Esophagus squamous epithelium (tissue), 5 donors: ENCODE measurements around the gene SDC4. TPM values are rescaled to one million over a fixed set of nuclear protein-coding genes. Genes with fewer than 3 reads are reported as not detected.

ENCODE experiments used
- DNase-seq: peaks from one replicate; lab custom pipeline; 2025; lab: John Stamatoyannopoulos, UW
- H3K27ac ChIP-seq, 4 donors: fragments of 200-600 bp; sonication (generic); one replicate each; pipeline ENCODE4 v1.5.1; 2016 to 2019; ENCODE audit warnings: mild to moderate bottlenecking in 1 of 4
- H3K27me3 ChIP-seq, 4 donors: fragments of 200-600 bp; sonication (generic); 1 replicate in 3 of 4; 2 replicates in 1 of 4; pipeline versions ENCODE4 v1.5.1 to v1.6.0; 2017 to 2021; ENCODE audit warnings: antibody characterized with exemption in 1 of 4
- H3K36me3 ChIP-seq, 3 donors: fragments of 200-600 bp; sonication (generic); one replicate each; pipeline ENCODE4 v1.5.1; 2016 to 2019
- H3K4me1 ChIP-seq, 3 donors: fragments of 200-600 bp; sonication (generic); one replicate each; pipeline ENCODE4 v1.5.1; 2017 to 2019
- H3K4me3 ChIP-seq, 4 donors: fragments of 200-600 bp; sonication (generic); 1 replicate in 3 of 4; 2 replicates in 1 of 4; pipeline ENCODE4 v1.5.1; 2016 to 2019; ENCODE audit warnings: mild to moderate bottlenecking in 2 of 4, moderate library complexity in 1 of 4
- H3K9me3 ChIP-seq, 3 donors: fragments of 200-600 bp; sonication (generic); one replicate each; pipeline ENCODE4 v1.5.1; 2016 to 2019
- CTCF ChIP-seq, 6 experiments: fragments of 450-650 bp in 4 of 6; fragments of 200-600 bp in 2 of 6; sonication (generic) in 2 of 6; IDR thresholded peaks; one replicate each; pipeline ENCODE4 v1.5.1; 2016 to 2019; ENCODE audit warnings: antibody characterized with exemption in 6 of 6, mild to moderate bottlenecking in 4 of 6, moderate library complexity in 4 of 6
- POLR2A ChIP-seq, 4 donors: fragments of 450-650 bp; IDR thresholded peaks; one replicate each; pipeline ENCODE4 v1.6.1; 2017; ENCODE audit warnings: antibody characterized with exemption in 4 of 4, mild to moderate bottlenecking in 4 of 4, moderate library complexity in 3 of 4
- WGBS, 2 donors: methylation state at CpG; one replicate each; pipeline ENCODE4 v1.1.5; 2018; 5-methylcytosine and 5-hydroxymethylcytosine counted together
- intact Hi-C: fragments of 100-400 bp; cut with DNase I; formaldehyde crosslinking; loops from one replicate; pipeline ENCODE4 v1.15.0; 2022
- total RNA-seq, 4 donors: library from RNA; depleted of rRNA; stranded (reverse); fragments of >200 nt; gene quantifications; one replicate each; pipeline ENCODE4 v1.1.0, GENCODE V29; 2016
- donor health status: DM: yes; HTN: yes; CAD: no.

SDC4 gene
- total RNA-seq, 4 donors from 2014 or later, result 88.1 to 174 (median 120) TPM

DNA sequence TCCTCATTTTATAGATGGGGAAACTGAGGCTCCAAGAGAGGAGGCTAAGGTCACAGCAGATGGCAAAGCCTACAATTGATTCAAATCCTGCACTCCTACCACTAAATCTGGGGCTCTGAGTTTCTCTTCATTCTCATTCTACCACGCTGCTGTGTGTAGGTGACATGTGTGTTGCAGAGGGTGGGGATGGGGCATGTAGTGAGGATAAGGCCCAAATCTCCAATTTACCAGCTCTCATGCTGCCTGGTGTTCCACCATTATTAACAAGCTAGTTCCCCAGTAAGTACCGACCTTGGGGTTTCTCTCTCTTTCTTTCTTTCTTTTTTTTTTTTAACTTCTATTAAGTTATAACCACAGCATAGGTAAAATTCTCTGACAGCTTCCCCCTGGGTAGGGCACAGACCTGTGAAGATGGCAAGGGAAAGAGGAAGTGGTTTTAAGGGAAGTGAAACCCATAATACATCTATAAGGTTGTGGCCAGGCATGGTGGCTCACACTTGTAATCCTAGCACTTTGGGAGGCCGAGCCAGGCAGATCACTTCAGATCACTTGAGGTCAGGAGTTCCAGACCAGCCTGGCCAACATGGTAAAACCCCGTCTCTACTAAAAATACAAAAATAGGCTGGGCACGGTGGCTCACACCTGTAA is 27.2 kb downstream of the SDC4 start:
- 62 to 75% methylated on average over 5 of the region's 5 CpGs for WGBS, 2 donors
- intact Hi-C loops, result no loop called here
- no peak for DNase-seq
- Histone ChIP-seq H3K9me3 (no peaks in the 10 kb centered on the region), H3K27me3 (peaks cover 2 to 21% (median 5%) of the 10 kb centered on the region in 4 donors), H3K27ac (no peak overlapping the region), H3K36me3 (peaks cover 7 to 18% (median 9%) of the 10 kb centered on the region in 3 donors), H3K4me1 (peaks cover 0 to 38% (median 0%) of the 10 kb centered on the region in 3 donors), H3K4me3 (no peak overlapping the region)
- no peak for TF ChIP-seq POLR2A (IDR thresholded peaks at IDR 0.05)
- TF ChIP-seq CTCF (IDR thresholded peaks at IDR 0.05), result no peak

DNA sequence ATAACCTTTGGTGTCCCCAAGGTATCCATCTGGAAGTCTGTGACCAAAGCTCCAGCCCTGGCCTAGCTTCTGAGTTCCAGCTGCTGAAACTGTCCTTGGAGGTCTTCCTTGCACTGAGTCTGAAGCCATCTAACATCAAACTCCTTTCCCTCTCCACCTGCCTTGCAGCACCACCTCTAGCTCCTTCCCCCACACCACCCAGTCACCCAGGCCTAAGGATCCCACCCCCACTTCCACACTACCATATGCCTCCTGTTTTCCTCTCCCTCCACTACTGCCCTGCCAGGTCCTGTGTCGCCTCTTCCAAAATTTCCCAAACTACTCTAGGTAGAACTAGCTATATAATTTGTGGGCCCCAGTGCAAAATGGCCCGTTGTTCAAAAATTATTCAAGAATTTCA is 29.3 kb downstream of the SDC4 start:
- H3K4me1 ChIP-seq, result peaks cover 0 to 29% (median 0%) of the 10 kb centered on the region in 3 donors
- 62 to 77% methylated on average over 2 of the region's 2 CpGs for WGBS, 2 donors
- no peak for TF ChIP-seq POLR2A (IDR thresholded peaks at IDR 0.05)
- DNase-seq, result no peak
- peaks cover 3 to 43% (median 7%) of the 10 kb centered on the region in 4 donors for H3K27me3 ChIP-seq
- no peaks in the 10 kb centered on the region for H3K36me3 ChIP-seq
- intact Hi-C loops, result loop anchor here (5.0 kb wide), 2 partner anchors 118 to 448 kb away; no protein-coding TSS in a partner anchor
- no peaks in the 10 kb centered on the region for H3K9me3 ChIP-seq
- H3K27ac ChIP-seq, result no peak overlapping the region
- H3K4me3 ChIP-seq, result no peak overlapping the region

GRCh38 chr20:45318386-45318939 is 29.8 kb downstream of the SDC4 start:
- peaks cover 3 to 47% (median 7%) of the 10 kb centered on the region in 4 donors for H3K27me3 ChIP-seq
- no peak overlapping the region for H3K27ac ChIP-seq
- H3K36me3 ChIP-seq, result no peaks in the 10 kb centered on the region
- no peak overlapping the region for H3K4me3 ChIP-seq
- DNase-seq, result no peak
- peaks cover 0 to 24% (median 0%) of the 10 kb centered on the region in 3 donors for H3K4me1 ChIP-seq
- H3K9me3 ChIP-seq, result no peaks in the 10 kb centered on the region
- TF ChIP-seq CTCF (IDR thresholded peaks at IDR 0.05) (no peak), POLR2A (IDR thresholded peaks at IDR 0.05) (no peak)
- 56 to 77% methylated on average over 6 to 7 of the region's 7 CpGs for WGBS, 2 donors
- intact Hi-C loops, result loop anchor here (5.0 kb wide), 2 partner anchors 119 to 449 kb away; no protein-coding TSS in a partner anchor

- TF ChIP-seq CTCF (IDR thresholded peaks at IDR 0.05) (no peak), POLR2A (IDR thresholded peaks at IDR 0.05) (no peak)
- Histone ChIP-seq H3K27ac (no peak overlapping the region), H3K9me3 (no peaks in the 10 kb centered on the region), H3K4me3 (no peak overlapping the region), H3K4me1 (peaks cover 0 to 18% (median 0%) of the 10 kb centered on the region in 3 donors), H3K36me3 (no peaks in the 10 kb centered on the region), H3K27me3 (peaks cover 3 to 54% (median 7%) of the 10 kb centered on the region in 4 donors)
- WGBS, 2 donors, result 25 to 49% methylated on average over 1 to 3 of the region's 3 CpGs
- DNase-seq, result no peak
- intact Hi-C loops, result loop anchor here (5.0 kb wide), 2 partner anchors 119 to 449 kb away; no protein-coding TSS in a partner anchor
Measured at GRCh38 chr20:45317826-45318225, 30.4 kb downstream of the SDC4 start.

- DNase-seq, result no peak
- 38 to 51% methylated on average over 2 to 23 of the region's 71 CpGs for WGBS, 2 donors
Measured at GRCh38 chr20:45316150-45317080, 31.8 kb downstream of the SDC4 start.

More at GRCh38 chr20:45316150-45317080, 31.8 kb downstream of the SDC4 start:
- TF ChIP-seq POLR2A (IDR thresholded peaks at IDR 0.05) (no peak), CTCF (IDR thresholded peaks at IDR 0.05) (no peak)
- H3K27ac ChIP-seq, result no peak overlapping the region
- H3K36me3 ChIP-seq, result no peaks in the 10 kb centered on the region
- no peak overlapping the region for H3K4me3 ChIP-seq
- intact Hi-C loops, result loop anchor here (5.0 kb wide), 2 partner anchors 121 to 451 kb away; no protein-coding TSS in a partner anchor
- H3K4me1 ChIP-seq, result peaks cover 0 to 22% (median 0%) of the 10 kb centered on the region in 3 donors
- no peaks in the 10 kb centered on the region for H3K9me3 ChIP-seq
- peaks cover 3 to 66% (median 7%) of the 10 kb centered on the region in 4 donors for H3K27me3 ChIP-seq
